H1 (cell line): ENCODE data around the gene SLC25A45. TPM values are rescaled to one million over a fixed set of nuclear protein-coding genes. Genes with fewer than 3 reads are reported as not detected.
"Not testable (repeated sequence)": the region's sequence is repeated elsewhere in the genome, so short reads cannot be mapped to it uniquely, and the experiment has no call there.

Source experiments
- CTCF ChIA-PET: fragments of 300-600 bp; sonication (Branson Sonifier 250); formaldehyde crosslinking; loops from one replicate; lab custom pipeline; 2021; ENCODE audit not compliant: partially characterized antibody; lab: Charles Lee
- POLR2A ChIA-PET: fragments of 300-600 bp; sonication (Branson Sonifier 250); formaldehyde crosslinking; loops from one replicate; lab custom pipeline; 2021; ENCODE audit warnings: inconsistent platforms; ENCODE audit not compliant: partially characterized antibody; lab: Charles Lee
- DNase-seq, 2 experiments: peaks; one replicate each; pipeline versions ENCODE4 v3.0.0 to v3.0.0-alpha.2; 2010 to 2022; ENCODE audit warnings: low spot score in 2 of 2, low read depth in 1 of 2, mixed read lengths in 1 of 2
- FAIRE-seq: peaks from 2 replicates; lab custom pipeline; 2011; peaks lifted over from hg19 to GRCh38; lab: Jason Lieb, UNC
- H2AFZ ChIP-seq: 2 replicates; pipeline ENCODE4 v1.8.1; 2012; ENCODE audit warnings: low read length, inconsistent platforms
- H2AK5ac ChIP-seq: 2 replicates; pipeline ENCODE4 v1.6.1; 2013; ENCODE audit warnings: low read depth, low read length
- H2BK120ac ChIP-seq: replicated peaks from 2 replicates; pipeline ENCODE3; 2013; ENCODE audit warnings: low read depth, low read length, inconsistent platforms
- H2BK12ac ChIP-seq: 2 replicates; pipeline ENCODE4 v1.6.1; 2013; ENCODE audit warnings: low read depth, low read length
- H2BK15ac ChIP-seq: 2 replicates; pipeline ENCODE4 v1.6.1; 2013; ENCODE audit warnings: low read length
- H2BK20ac ChIP-seq: 2 replicates; pipeline ENCODE4 v1.6.1; 2013; ENCODE audit warnings: low read length
- H2BK5ac ChIP-seq: 2 replicates; pipeline ENCODE4 v1.6.1; 2013; ENCODE audit warnings: low read depth, low read length
- H3K14ac ChIP-seq: 2 replicates; pipeline ENCODE4 v1.6.1; 2013; ENCODE audit warnings: inconsistent platforms; ENCODE audit not compliant: insufficient read length
- H3K18ac ChIP-seq: 2 replicates; pipeline ENCODE4 v1.6.1; 2013; ENCODE audit warnings: low read length; ENCODE audit errors: extremely low read depth
- H3K23ac ChIP-seq: 2 replicates; pipeline ENCODE4 v1.6.1; 2013; ENCODE audit warnings: inconsistent platforms; ENCODE audit not compliant: insufficient read length
- H3K23me2 ChIP-seq: 2 replicates; pipeline ENCODE4 v1.6.1; 2013; ENCODE audit warnings: low read depth, low read length
- H3K27ac ChIP-seq: 2 replicates; pipeline ENCODE4 v1.6.1; 2011; ENCODE audit warnings: low read depth, low read length, inconsistent platforms
- H3K27me3 ChIP-seq, 4 experiments: replicated peaks in 1 of 4; 1 replicate in 1 of 4; 2 replicates in 3 of 4; pipeline versions ENCODE4 v1.6.1 to v1.8.1; 2011 to 2013; ENCODE audit warnings: low read length in 3 of 4, mild to moderate bottlenecking in 3 of 4, inconsistent platforms in 2 of 4, mixed read lengths in 2 of 4, moderate library complexity in 1 of 4; ENCODE audit not compliant: control insufficient read depth in 3 of 4, insufficient read depth in 3 of 4; ENCODE audit errors: extremely low read depth in 1 of 4
- H3K36me3 ChIP-seq, 4 experiments: 2 replicates each; pipeline versions ENCODE4 v1.6.1 to v1.8.1; 2011 to 2013; ENCODE audit warnings: mild to moderate bottlenecking in 4 of 4, low read length in 3 of 4, moderate library complexity in 2 of 4, control low read depth in 1 of 4, inconsistent platforms in 1 of 4; ENCODE audit not compliant: insufficient read depth in 4 of 4, control insufficient read depth in 2 of 4
- H3K4ac ChIP-seq: replicated peaks from 2 replicates; pipeline ENCODE3; 2013; ENCODE audit warnings: low read length, low read depth, mixed read lengths, inconsistent platforms; ENCODE audit not compliant: insufficient read length
- H3K4me1 ChIP-seq, 4 experiments: replicated peaks in 1 of 4; 1 replicate in 1 of 4; 2 replicates in 3 of 4; pipeline versions ENCODE4 v1.6.1 to v1.8.1; 2011 to 2013; ENCODE audit warnings: low read length in 3 of 4, inconsistent platforms in 2 of 4, mixed read lengths in 1 of 4; ENCODE audit not compliant: insufficient read depth in 4 of 4, control insufficient read depth in 3 of 4
- H3K4me2 ChIP-seq, 2 experiments: 2 replicates each; pipeline versions ENCODE4 v1.6.1 to v1.8.1; 2011 to 2013; ENCODE audit warnings: low read depth in 2 of 2, low read length in 2 of 2, control low read depth in 1 of 2, inconsistent platforms in 1 of 2, mild to moderate bottlenecking in 1 of 2; ENCODE audit not compliant: insufficient read depth in 1 of 2
- H3K4me3 ChIP-seq, 4 experiments: fragments of 200-600, 300-600 bp in 1 of 4; sonication (generic), shearing (Covaris generic), sonication (Bioruptor Twin) in 1 of 4; 2 replicates each; pipeline versions ENCODE4 v1.5.1 to v1.8.1; 2011 to 2016; ENCODE audit warnings: low read length in 4 of 4, low read depth in 3 of 4, control low read depth in 2 of 4, inconsistent platforms in 2 of 4, mild to moderate bottlenecking in 2 of 4, mixed read lengths in 1 of 4, moderate library complexity in 1 of 4; ENCODE audit not compliant: insufficient read depth in 2 of 4; ENCODE audit errors: extremely low read depth in 1 of 4
- H3K56ac ChIP-seq: replicated peaks from 2 replicates; pipeline ENCODE3; 2013; ENCODE audit warnings: low read depth, mild to moderate bottlenecking, mixed read lengths, low read length, inconsistent platforms; ENCODE audit not compliant: insufficient read length
- H3K79me1 ChIP-seq: 2 replicates; pipeline ENCODE4 v1.6.1; 2013; ENCODE audit warnings: low read depth, low read length, control low read depth
- H3K79me2 ChIP-seq, 2 experiments: 2 replicates each; pipeline versions ENCODE4 v1.6.1 to v1.8.1; 2012 to 2013; ENCODE audit warnings: low read length in 2 of 2, mild to moderate bottlenecking in 2 of 2, inconsistent platforms in 1 of 2; ENCODE audit not compliant: insufficient read depth in 2 of 2, control insufficient read depth in 1 of 2
- H3K9ac ChIP-seq, 4 experiments: replicated peaks in 1 of 4; 1 replicate in 1 of 4; 2 replicates in 3 of 4; pipeline versions ENCODE4 v1.6.1 to v1.8.1; 2011 to 2013; ENCODE audit warnings: low read depth in 3 of 4, low read length in 3 of 4, control low read depth in 2 of 4, mild to moderate bottlenecking in 2 of 4, moderate library complexity in 2 of 4, inconsistent platforms in 1 of 4; ENCODE audit errors: extremely low read depth in 1 of 4
- H3K9me3 ChIP-seq, 2 experiments: 2 replicates each; pipeline versions ENCODE4 v1.6.1 to v1.8.1; 2012 to 2013; ENCODE audit warnings: mild to moderate bottlenecking in 2 of 2, moderate library complexity in 2 of 2, control low read depth in 1 of 2, inconsistent platforms in 1 of 2, low read depth in 1 of 2, low read length in 1 of 2, mixed read lengths in 1 of 2; ENCODE audit not compliant: insufficient read depth in 2 of 2
- H4K20me1 ChIP-seq, 2 experiments: replicated peaks in 1 of 2; 2 replicates each; pipeline versions ENCODE3 to v1.8.1; 2011 to 2013; ENCODE audit warnings: inconsistent platforms in 2 of 2, low read length in 2 of 2, mild to moderate bottlenecking in 1 of 2; ENCODE audit not compliant: insufficient read depth in 2 of 2, control insufficient read depth in 1 of 2
- H4K5ac ChIP-seq: 2 replicates; pipeline ENCODE4 v1.6.1; 2013; ENCODE audit warnings: low read length, low read depth, mixed read lengths, inconsistent platforms; ENCODE audit not compliant: insufficient read length
- H4K8ac ChIP-seq: 2 replicates; pipeline ENCODE4 v1.8.0; 2013; ENCODE audit warnings: mild to moderate bottlenecking, moderate library complexity, low read length, inconsistent platforms; ENCODE audit not compliant: insufficient read depth; ENCODE audit errors: extremely low read depth
- H4K91ac ChIP-seq: replicated peaks from 2 replicates; pipeline ENCODE3; 2013; ENCODE audit warnings: low read length, mixed read lengths, inconsistent platforms; ENCODE audit not compliant: insufficient read length
- WGBS, 2 experiments: shearing (Covaris generic) in 1 of 2; methylation state at CpG; one replicate each; pipeline versions ENCODE4 v1.1.6 to v1.1.7; 2013 to 2015; ENCODE audit warnings: low lambda C conversion rate in 2 of 2, mixed read lengths in 2 of 2, inconsistent platforms in 1 of 2, low coverage in 1 of 2, missing lambda C conversion rate in 1 of 2; ENCODE audit not compliant: insufficient replicate concordance in 2 of 2, insufficient coverage in 1 of 2, insufficient read length in 1 of 2; ENCODE audit errors: extremely low coverage in 1 of 2, missing lambda C conversion rate in 1 of 2; 5-methylcytosine and 5-hydroxymethylcytosine counted together
- polyA plus RNA-seq, 7 experiments: library from polyadenylated mRNA; depleted of rRNA in 3 of 7; stranded (reverse) in 5 of 7; unstranded in 2 of 7; fragments of >200 nt in 5 of 7; fragments of 200-250 nt in 2 of 7; gene quantifications; 1 replicate in 5 of 7; 2 replicates in 1 of 7; 4 replicates in 1 of 7; pipeline versions ENCODE4 v1.2.1 to v1.2.3, GENCODE V29; 2011 to 2013; ENCODE audit warnings: missing spikeins in 2 of 7, mixed read lengths in 2 of 7
- total RNA-seq: library from RNA; stranded (reverse); fragmentation: NEBNext Ultra II Directional; extraction: Animal tissue kit (Norgen Biotek cat#: 25700); gene quantifications from 2 replicates; pipeline ENCODE4 v1.2.1, GENCODE V29; 2021

SLC25A45 gene
- total and polyA plus RNA-seq, 2 of the 8 experiments (the other 6 are each of a cell fraction or from before 2014, with no cell fraction given): 0.54 to 0.59 TPM

DNA sequence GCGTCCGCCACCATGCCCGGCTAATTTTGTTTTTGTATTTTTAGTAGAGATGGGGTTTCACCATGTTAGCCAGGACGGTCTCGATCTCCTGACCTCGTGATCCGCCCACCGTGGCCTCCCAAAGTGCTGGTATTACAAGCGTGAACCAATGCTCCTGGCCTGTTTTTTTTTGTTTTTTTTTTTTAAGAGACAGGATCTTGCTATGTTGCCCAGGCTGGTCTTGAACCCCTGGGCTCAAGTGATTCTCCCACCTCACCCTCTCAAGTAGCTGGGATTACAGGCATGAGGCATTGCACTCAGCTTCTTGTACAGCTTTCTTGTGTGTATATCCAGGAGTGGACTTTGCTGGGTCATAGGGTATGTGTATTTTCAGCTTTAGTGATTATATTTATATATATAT, 49.9 kb downstream of the SLC25A45 start:
- H3K9me3 ChIP-seq, H3K4me2 ChIP-seq: not testable (repeated sequence)

More for the DNA sequence above, 49.9 kb downstream of the SLC25A45 start:
- H3K36me3 ChIP-seq, H3K79me1 ChIP-seq, H3K56ac ChIP-seq, H3K27ac ChIP-seq, H3K4me1 ChIP-seq, H3K27me3 ChIP-seq, H3K23ac ChIP-seq, H3K4ac ChIP-seq, FAIRE-seq, H2BK20ac ChIP-seq, H2BK120ac ChIP-seq, H2BK12ac ChIP-seq, H4K5ac ChIP-seq, H2BK5ac ChIP-seq, H4K20me1 ChIP-seq, H2BK15ac ChIP-seq, H4K8ac ChIP-seq, H3K23me2 ChIP-seq, DNase-seq, H3K4me3 ChIP-seq, H2AK5ac ChIP-seq, H4K91ac ChIP-seq, H2AFZ ChIP-seq, H3K9ac ChIP-seq, H3K18ac ChIP-seq, H3K14ac ChIP-seq: not testable (repeated sequence)
- 91% methylated on average over 9 of the region's 9 CpGs; no CpG with 5 or more reads in 1 of the 2 experiments for WGBS, 2 experiments
- H3K79me2 ChIP-seq: peaks cover 7 to 31% of the 10 kb centered on the region in 2 experiments
- POLR2A ChIA-PET: interaction anchor here (1.0 to 20.9 kb wide), 5 partner anchors 10 to 176 kb away, joined by 3 to 208 read pairs (median 3); partner anchors contain the start of gene CDC42EP2
- CTCF ChIA-PET: interaction anchor here (1.2 to 52.8 kb wide), 10 partner anchors 13 to 147 kb away, joined by 3 to 1179 read pairs (median 4); partner anchors contain the start of gene CDC42EP2
